ENCODE results near the gene C7. TPM values are rescaled to one million over a fixed set of nuclear protein-coding genes. Genes with fewer than 3 reads are reported as not detected.
A peak's percentile ranks its signal among the peaks of the same experiment; 100 is the strongest.

C7 gene
- total RNA-seq, 1 donor from 2014 or later: 0.33 TPM

DNA sequence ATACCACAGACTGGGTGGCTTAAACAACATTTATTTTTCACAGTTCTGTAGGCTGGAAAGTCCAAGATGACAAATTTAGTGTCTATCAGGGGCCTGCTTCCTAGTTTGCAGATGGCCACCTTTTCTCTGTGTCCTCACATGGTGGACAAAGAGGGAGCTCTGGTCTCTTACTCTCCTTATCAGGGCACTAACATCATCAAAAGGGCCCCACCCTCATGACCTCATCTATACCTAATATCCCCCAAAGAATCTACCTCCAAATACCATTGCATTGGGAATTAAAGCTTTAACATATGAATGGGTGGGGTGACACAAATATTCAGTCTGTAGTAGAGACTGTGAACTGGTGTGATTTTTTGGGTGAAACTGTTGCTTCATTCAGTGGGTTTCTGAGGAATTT is 78.1 kb downstream of the C7 start:
- no peak overlapping the region for H3K27ac Mint-ChIP-seq (ENCODE audit: unreplicated experiment)
- H3K9me3 Mint-ChIP-seq: peaks cover 3% of the 10 kb centered on the region
- TF ChIP-seq, protein P1, sequence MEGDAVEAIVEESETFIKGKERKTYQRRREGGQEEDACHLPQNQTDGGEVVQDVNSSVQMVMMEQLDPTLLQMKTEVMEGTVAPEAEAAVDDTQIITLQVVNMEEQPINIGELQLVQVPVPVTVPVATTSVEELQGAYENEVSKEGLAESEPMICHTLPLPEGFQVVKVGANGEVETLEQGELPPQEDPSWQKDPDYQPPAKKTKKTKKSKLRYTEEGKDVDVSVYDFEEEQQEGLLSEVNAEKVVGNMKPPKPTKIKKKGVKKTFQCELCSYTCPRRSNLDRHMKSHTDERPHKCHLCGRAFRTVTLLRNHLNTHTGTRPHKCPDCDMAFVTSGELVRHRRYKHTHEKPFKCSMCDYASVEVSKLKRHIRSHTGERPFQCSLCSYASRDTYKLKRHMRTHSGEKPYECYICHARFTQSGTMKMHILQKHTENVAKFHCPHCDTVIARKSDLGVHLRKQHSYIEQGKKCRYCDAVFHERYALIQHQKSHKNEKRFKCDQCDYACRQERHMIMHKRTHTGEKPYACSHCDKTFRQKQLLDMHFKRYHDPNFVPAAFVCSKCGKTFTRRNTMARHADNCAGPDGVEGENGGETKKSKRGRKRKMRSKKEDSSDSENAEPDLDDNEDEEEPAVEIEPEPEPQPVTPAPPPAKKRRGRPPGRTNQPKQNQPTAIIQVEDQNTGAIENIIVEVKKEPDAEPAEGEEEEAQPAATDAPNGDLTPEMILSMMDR (conservative IDR thresholded peaks at IDR 0.05): no peak

DNA sequence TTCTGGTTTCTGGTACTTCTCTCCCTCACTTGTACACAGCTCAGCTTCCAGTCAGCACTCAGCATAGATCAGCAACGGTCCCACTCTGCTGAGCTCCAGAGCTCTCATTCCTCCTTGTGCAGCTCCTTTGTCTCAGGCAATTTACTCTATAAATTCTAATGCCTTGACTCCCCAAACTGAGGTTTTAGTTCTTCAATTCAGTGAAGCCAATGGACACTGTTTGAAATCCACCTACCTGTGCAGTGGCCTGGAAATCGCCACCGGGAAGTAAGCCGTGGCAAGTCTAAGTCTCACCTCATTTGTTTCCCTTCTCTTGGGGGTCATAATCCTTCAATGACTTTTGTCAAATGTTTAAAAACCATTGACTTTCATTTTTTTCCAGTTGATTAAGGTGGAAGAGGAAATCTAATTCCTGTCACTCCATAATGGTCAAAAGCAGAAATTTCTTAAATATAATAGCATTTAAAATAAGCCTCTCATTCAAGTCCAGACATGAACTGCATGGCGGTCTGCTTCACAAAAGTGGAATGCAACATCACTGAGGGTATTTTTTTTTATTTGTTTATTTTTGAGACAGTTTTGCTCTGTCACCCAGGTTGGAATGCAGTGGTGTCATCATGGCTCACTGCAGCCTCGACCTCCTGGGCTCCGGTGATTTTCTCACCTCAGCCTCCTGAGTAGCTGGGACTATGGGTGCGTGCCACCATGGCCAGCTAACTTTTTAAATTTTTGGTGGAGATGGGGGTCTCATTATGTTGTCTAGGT is 79.6 kb downstream of the C7 start:
- Mint-ChIP-seq H3K4me1 (peaks cover 19% of the 10 kb centered on the region), H3K27me3 (ENCODE audit: low read depth) (no peaks in the 10 kb centered on the region), H3K36me3 (ENCODE audit: low read depth) (no peaks in the 10 kb centered on the region), H3K4me3 (no peak overlapping the region), H3K27ac (ENCODE audit: unreplicated experiment) (no peak overlapping the region), H3K9me3 (peaks cover 5% of the 10 kb centered on the region)
- no peak for DNase-seq (ENCODE audit: low read depth, low spot score)
- TF ChIP-seq, protein P1 (conservative IDR thresholded peaks at IDR 0.05): no peak

More for the DNA sequence above, 78.1 kb downstream of the C7 start:
- no peak overlapping the region for H3K4me3 Mint-ChIP-seq
- H3K4me1 Mint-ChIP-seq: peaks cover 19% of the 10 kb centered on the region
- H3K27me3 Mint-ChIP-seq (ENCODE audit: low read depth): no peaks in the 10 kb centered on the region
- DNase-seq (ENCODE audit: low read depth, low spot score): no peak
- H3K36me3 Mint-ChIP-seq (ENCODE audit: low read depth): no peaks in the 10 kb centered on the region

DNA sequence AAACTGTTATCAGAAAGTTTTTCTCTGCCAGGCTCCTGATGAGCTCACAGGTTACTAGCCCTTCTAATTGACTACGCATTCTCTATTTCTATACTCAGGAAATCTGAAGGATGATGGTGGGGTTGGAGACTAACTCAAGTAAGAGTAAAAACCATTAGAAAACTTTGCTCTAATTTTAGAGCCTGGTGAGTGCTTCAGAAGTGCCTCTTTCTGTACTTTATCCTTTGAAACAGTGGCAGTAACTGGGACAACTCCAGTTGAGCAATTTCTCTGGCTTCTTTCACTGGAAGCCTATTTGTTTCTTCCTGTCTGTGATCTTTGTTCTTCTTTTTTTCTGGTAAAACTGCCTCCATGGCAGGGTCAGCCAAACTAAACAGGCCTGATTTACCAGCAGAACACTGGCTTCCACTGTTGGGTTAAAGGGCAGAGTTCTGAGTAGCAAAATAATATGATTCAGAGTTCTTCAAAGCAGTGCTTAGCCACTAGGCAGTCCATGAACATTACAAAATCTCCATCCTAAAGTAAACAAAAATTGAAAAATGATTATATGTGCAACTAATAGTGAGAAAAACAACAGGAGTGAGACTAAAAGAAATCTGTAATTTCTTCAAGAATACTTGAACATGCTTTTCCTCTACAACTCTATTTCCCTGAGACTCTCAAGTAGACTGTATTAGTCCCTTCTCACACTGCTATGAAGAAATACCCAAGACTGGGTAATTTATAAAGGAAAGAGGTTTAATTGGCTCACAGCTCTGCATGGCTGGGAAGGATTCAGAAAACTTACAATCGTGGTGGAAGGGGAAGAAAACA is 82.1 kb downstream of the C7 start:
- DNase-seq (ENCODE audit: low read depth, low spot score): no peak

DNA sequence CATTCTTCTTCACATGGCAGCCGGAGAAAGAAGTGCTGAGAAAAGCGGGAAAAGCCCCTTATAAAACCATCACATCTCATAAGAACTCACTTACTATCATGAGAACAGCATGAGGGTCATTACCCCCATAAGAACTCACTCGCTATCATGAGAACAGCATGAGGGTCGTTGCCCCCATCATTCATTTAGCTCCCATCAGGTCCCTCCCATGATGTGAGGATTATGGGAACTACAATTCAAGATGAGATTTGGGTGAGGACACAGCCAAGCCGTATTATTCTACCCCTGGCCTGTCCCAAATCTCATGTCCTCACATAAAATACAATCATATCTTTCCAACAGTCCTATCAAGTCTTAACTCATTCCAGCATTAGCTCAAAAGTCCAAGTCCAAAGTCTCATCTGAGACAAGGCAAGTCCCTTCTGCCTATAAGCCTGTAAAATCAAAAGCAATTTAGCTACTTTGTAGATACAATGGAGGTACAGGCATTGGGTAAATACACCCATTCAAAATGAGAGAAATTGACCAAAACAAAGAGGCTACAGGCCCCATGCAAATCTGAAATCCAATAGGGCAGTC is 82.8 kb downstream of the C7 start:
- H3K9me3 Mint-ChIP-seq: peaks cover 2% of the 10 kb centered on the region
- no peaks in the 10 kb centered on the region for H3K36me3 Mint-ChIP-seq (ENCODE audit: low read depth)
- no peak overlapping the region for H3K27ac Mint-ChIP-seq (ENCODE audit: unreplicated experiment)
- H3K4me1 Mint-ChIP-seq: peaks cover 19% of the 10 kb centered on the region
- DNase-seq (ENCODE audit: low read depth, low spot score): no peak
- TF ChIP-seq, protein P1 (conservative IDR thresholded peaks at IDR 0.05): no peak
- no peaks in the 10 kb centered on the region for H3K27me3 Mint-ChIP-seq (ENCODE audit: low read depth)
- H3K4me3 Mint-ChIP-seq: no peak overlapping the region

More for the DNA sequence above, 82.1 kb downstream of the C7 start:
- H3K36me3 Mint-ChIP-seq (ENCODE audit: low read depth): no peaks in the 10 kb centered on the region
- no peaks in the 10 kb centered on the region for H3K27me3 Mint-ChIP-seq (ENCODE audit: low read depth)
- peak overlapping the region; percentile 10 for H3K27ac Mint-ChIP-seq (ENCODE audit: unreplicated experiment)
- no peak overlapping the region for H3K4me3 Mint-ChIP-seq
- TF ChIP-seq, protein P1 (conservative IDR thresholded peaks at IDR 0.05): no peak
- H3K9me3 Mint-ChIP-seq: peaks cover 5% of the 10 kb centered on the region
- peaks cover 19% of the 10 kb centered on the region for H3K4me1 Mint-ChIP-seq

DNA sequence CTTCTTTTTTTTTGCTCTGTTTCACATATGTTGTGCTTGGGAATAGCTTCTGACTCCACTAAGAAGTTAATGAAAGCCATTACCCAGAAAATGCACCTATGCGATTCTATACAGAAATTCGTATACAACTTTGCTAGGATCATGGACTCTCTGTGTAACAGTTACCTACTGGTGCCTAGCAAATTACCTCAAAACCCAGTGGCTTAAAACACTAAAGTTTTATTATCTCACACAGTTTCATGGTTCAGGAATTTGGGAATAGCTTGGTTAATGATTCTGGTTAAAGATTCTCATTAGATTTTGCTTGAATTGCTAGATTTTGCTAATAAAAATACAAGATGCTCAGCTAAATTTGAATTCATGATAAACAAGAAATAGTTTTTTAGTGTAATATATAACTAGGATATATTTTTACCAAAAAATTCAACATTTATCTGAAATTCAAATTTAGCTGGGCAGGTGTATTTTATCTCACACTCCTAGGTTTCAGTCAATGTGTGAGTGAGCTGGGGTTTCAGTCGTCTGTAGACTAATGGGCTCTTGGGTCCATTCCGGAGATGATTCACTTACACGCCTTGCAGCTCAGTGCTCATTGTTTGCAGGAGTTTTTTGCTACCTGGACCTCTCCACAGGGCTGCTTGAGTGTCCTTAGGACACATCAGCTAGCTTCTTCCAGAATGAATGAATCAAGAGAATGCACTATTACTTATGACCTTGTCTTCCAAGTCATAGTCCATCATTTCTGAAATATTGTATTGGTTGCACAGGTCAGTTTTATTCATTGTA is 86.7 kb downstream of the C7 start:
- no peak for DNase-seq (ENCODE audit: low read depth, low spot score)
- H3K27ac Mint-ChIP-seq (ENCODE audit: unreplicated experiment): no peak overlapping the region
- no peaks in the 10 kb centered on the region for H3K36me3 Mint-ChIP-seq (ENCODE audit: low read depth)
- H3K4me1 Mint-ChIP-seq: peaks cover 9% of the 10 kb centered on the region
- H3K9me3 Mint-ChIP-seq: peaks cover 2% of the 10 kb centered on the region
- TF ChIP-seq, protein P1 (conservative IDR thresholded peaks at IDR 0.05): no peak
- no peak overlapping the region for H3K4me3 Mint-ChIP-seq
- no peaks in the 10 kb centered on the region for H3K27me3 Mint-ChIP-seq (ENCODE audit: low read depth)
